ENCODE results near the gene FRMD4A.

DNA sequence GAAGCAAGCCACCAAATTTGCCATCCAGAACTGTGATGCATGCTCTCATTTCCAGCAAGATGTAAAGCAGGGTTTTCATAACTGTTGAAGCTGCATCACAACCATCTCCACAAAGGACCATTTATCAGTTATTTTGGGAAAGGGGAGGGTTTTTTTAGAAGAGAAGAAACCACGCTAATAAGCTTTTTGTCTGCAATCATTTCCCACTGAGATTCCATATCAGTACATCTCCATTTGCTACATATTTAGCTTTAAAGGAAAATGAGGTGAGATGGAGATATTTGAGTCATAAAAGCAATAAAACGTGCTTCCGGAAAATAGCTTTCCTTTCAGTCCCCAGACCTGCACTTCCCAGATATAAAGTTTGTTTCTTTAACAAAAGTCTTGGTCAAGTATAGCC lies 258.2 kb downstream of the FRMD4A start:
- TF ChIP-seq, protein P1, sequence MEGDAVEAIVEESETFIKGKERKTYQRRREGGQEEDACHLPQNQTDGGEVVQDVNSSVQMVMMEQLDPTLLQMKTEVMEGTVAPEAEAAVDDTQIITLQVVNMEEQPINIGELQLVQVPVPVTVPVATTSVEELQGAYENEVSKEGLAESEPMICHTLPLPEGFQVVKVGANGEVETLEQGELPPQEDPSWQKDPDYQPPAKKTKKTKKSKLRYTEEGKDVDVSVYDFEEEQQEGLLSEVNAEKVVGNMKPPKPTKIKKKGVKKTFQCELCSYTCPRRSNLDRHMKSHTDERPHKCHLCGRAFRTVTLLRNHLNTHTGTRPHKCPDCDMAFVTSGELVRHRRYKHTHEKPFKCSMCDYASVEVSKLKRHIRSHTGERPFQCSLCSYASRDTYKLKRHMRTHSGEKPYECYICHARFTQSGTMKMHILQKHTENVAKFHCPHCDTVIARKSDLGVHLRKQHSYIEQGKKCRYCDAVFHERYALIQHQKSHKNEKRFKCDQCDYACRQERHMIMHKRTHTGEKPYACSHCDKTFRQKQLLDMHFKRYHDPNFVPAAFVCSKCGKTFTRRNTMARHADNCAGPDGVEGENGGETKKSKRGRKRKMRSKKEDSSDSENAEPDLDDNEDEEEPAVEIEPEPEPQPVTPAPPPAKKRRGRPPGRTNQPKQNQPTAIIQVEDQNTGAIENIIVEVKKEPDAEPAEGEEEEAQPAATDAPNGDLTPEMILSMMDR (IDR thresholded peaks at IDR 0.05; ENCODE audit: poor library complexity), result no peak
- no peak for TF ChIP-seq EZH2 (IDR thresholded peaks at IDR 0.05; ENCODE audit: borderline replicate concordance)

Measured in hepatocyte (in vitro differentiated cells).